SK-N-SH (cell line): Measurements from ENCODE around the gene ASZ1. TPM values are rescaled to one million over a fixed set of nuclear protein-coding genes. Genes with fewer than 3 reads are reported as not detected.
A peak's percentile ranks its signal among the peaks of the same experiment; 100 is the strongest.

ENCODE experiments used
- CTCF ChIA-PET: fragments of 300-600, 350-600 bp; formaldehyde crosslinking; extraction: SDS; loops from one replicate; lab custom pipeline; 2021; lab: Yijun Ruan, JAX
- POLR2A ChIA-PET: fragments of 350-600 bp; sonication (Branson Sonifier 250); formaldehyde crosslinking; extraction: SDS; loops from one replicate; lab custom pipeline; 2020; ENCODE audit warnings: antibody characterized with exemption, inconsistent platforms; lab: Yijun Ruan, JAX
- DNase-seq: peaks from one replicate; pipeline ENCODE4 v3.0.0; 2012
- H2AFZ ChIP-seq: fragments of 200-600 bp; sonication (generic); 2 replicates; pipeline ENCODE4 v1.8.1; 2016; ENCODE audit warnings: antibody characterized with exemption, mild to moderate bottlenecking, low read depth
- H3F3A ChIP-seq: fragments of 200-600 bp; sonication (generic); replicated peaks from 2 replicates; pipeline ENCODE3; 2016; ENCODE audit warnings: antibody characterized with exemption, mild to moderate bottlenecking; ENCODE audit not compliant: insufficient read depth
- H3K27ac ChIP-seq, 2 experiments: fragments of 200-500 bp in 1 of 2; fragments of 200-600 bp in 1 of 2; sonication (Bioruptor generic) in 1 of 2; sonication (generic), shearing (Covaris generic) in 1 of 2; 2 replicates each; pipeline versions ENCODE4 v1.5.1 to v1.6.1; 2014 to 2016; ENCODE audit warnings: low read depth in 2 of 2, inconsistent platforms in 1 of 2, low read length in 1 of 2, mild to moderate bottlenecking in 1 of 2, mixed read lengths in 1 of 2
- H3K27me3 ChIP-seq: fragments of 200-600 bp; sonication (generic), shearing (Covaris generic); 2 replicates; pipeline ENCODE4 v1.6.1; 2016; ENCODE audit warnings: mixed run types; ENCODE audit not compliant: insufficient read depth
- H3K36me3 ChIP-seq, 2 experiments: fragments of 200-500 bp in 1 of 2; fragments of 200-600 bp in 1 of 2; sonication (Bioruptor generic) in 1 of 2; sonication (generic) in 1 of 2; replicated peaks in 1 of 2; 2 replicates each; pipeline versions ENCODE3 to v1.5.1; 2014 to 2016; ENCODE audit warnings: low read length in 1 of 2, mild to moderate bottlenecking in 1 of 2; ENCODE audit not compliant: insufficient read depth in 2 of 2, control insufficient read depth in 1 of 2
- H3K4me1 ChIP-seq, 2 experiments: fragments of 200-500 bp in 1 of 2; fragments of 200-600 bp in 1 of 2; sonication (Bioruptor generic) in 1 of 2; sonication (generic), shearing (Covaris generic) in 1 of 2; 2 replicates each; pipeline versions ENCODE4 v1.5.1 to v1.6.1; 2014 to 2016; ENCODE audit warnings: low read depth in 1 of 2, low read length in 1 of 2, mixed run types in 1 of 2; ENCODE audit not compliant: insufficient read depth in 2 of 2, control insufficient read depth in 1 of 2
- H3K4me2 ChIP-seq: fragments of 200-600 bp; sonication (generic), shearing (Covaris generic); 2 replicates; pipeline ENCODE4 v1.6.1; 2017; ENCODE audit warnings: mixed run types
- H3K4me3 ChIP-seq, 2 experiments: fragments of 200-500 bp in 1 of 2; fragments of 200-600 bp in 1 of 2; sonication (Bioruptor generic) in 1 of 2; sonication (generic), shearing (Covaris generic) in 1 of 2; 2 replicates each; pipeline versions ENCODE4 v1.5.1 to v1.8.1; 2014 to 2016; ENCODE audit warnings: low read depth in 2 of 2, inconsistent platforms in 1 of 2, low read length in 1 of 2, mild to moderate bottlenecking in 1 of 2, mixed read lengths in 1 of 2, moderate library complexity in 1 of 2
- H3K79me2 ChIP-seq: fragments of 200-600 bp; sonication (generic); 2 replicates; pipeline ENCODE4 v1.8.1; 2017; ENCODE audit warnings: mild to moderate bottlenecking; ENCODE audit not compliant: insufficient read depth
- H3K9ac ChIP-seq: fragments of 200-600 bp; sonication (generic); 2 replicates; pipeline ENCODE4 v1.6.1; 2017; ENCODE audit warnings: mixed run types
- H3K9me2 ChIP-seq: fragments of 200-600 bp; sonication (generic); 2 replicates; pipeline ENCODE4 v1.6.1; 2017; ENCODE audit warnings: mixed run types
- H3K9me3 ChIP-seq: fragments of 200-600 bp; sonication (generic); 2 replicates; pipeline ENCODE4 v1.6.1; 2017; ENCODE audit warnings: mixed run types, mild to moderate bottlenecking, moderate library complexity
- H4K20me1 ChIP-seq: fragments of 200-600 bp; sonication (generic); 2 replicates; pipeline ENCODE4 v1.6.1; 2017; ENCODE audit warnings: mild to moderate bottlenecking, mixed run types; ENCODE audit not compliant: insufficient read depth
- FOXJ3 ChIP-seq: sonication (generic); formaldehyde crosslinking; IDR thresholded peaks from 2 replicates; pipeline ENCODE4 v1.5.1; 2020; ENCODE audit warnings: mild to moderate bottlenecking, missing genetic modification reagents
- FOXM1 ChIP-seq: IDR thresholded peaks from 2 replicates; pipeline ENCODE4 v1.4.0; 2012; ENCODE audit warnings: low read depth, mild to moderate bottlenecking
- GATA2 ChIP-seq: sonication (generic); formaldehyde crosslinking; IDR thresholded peaks from 2 replicates; pipeline ENCODE4 v1.5.0; 2020; ENCODE audit warnings: mild to moderate bottlenecking, missing genetic modification reagents
- JUND ChIP-seq: IDR thresholded peaks from 2 replicates; pipeline ENCODE4 v1.4.0; 2012
- MAX ChIP-seq: IDR thresholded peaks from 2 replicates; pipeline ENCODE4 v1.4.0; 2012; ENCODE audit warnings: low read depth
- POLR2AphosphoS5 ChIP-seq: IDR thresholded peaks from 2 replicates; pipeline ENCODE4 v1.6.1; 2012; ENCODE audit warnings: low read depth, low read length
- RAD21 ChIP-seq: IDR thresholded peaks from 2 replicates; pipeline ENCODE4 v1.6.1; 2012; ENCODE audit warnings: mild to moderate bottlenecking, low read length
- RCOR1 ChIP-seq: fragments of 150-350 bp; IDR thresholded peaks from 2 replicates; pipeline ENCODE4 v1.6.1; 2017; ENCODE audit warnings: antibody characterized with exemption, low read length
- REST ChIP-seq: IDR thresholded peaks from 2 replicates; pipeline ENCODE4 v1.6.1; 2012; ENCODE audit warnings: mild to moderate bottlenecking, low read depth, low read length, moderate library complexity
- RFX5 ChIP-seq: IDR thresholded peaks from 2 replicates; pipeline ENCODE4 v1.6.1; 2012; ENCODE audit warnings: mild to moderate bottlenecking, improper control_type of control experiment, low read length
- SIN3A ChIP-seq: IDR thresholded peaks from 2 replicates; pipeline ENCODE4 v1.6.1; 2012; ENCODE audit warnings: low read depth, mild to moderate bottlenecking, low read length, moderate library complexity, borderline replicate concordance
- YY1 ChIP-seq: IDR thresholded peaks from 2 replicates; pipeline ENCODE4 v1.4.0; 2012; ENCODE audit warnings: low read depth, mild to moderate bottlenecking
- WGBS: methylation state at CpG from one replicate; pipeline ENCODE4 v1.1.6; 2017; ENCODE audit warnings: low lambda C conversion rate; 5-methylcytosine and 5-hydroxymethylcytosine counted together
- polyA plus RNA-seq, 3 experiments: library from polyadenylated mRNA; depleted of rRNA; stranded (reverse); fragments of >200 nt; gene quantifications; 2 replicates each; pipeline ENCODE4 v1.2.3, GENCODE V29; 2012
- TF ChIP-seq, protein P1 (sequence below): fragments of 150-350 bp; IDR thresholded peaks from 2 replicates; pipeline ENCODE4 v1.6.1; 2016; ENCODE audit warnings: mild to moderate bottlenecking, low read depth, low read length

The ASZ1 gene
- not detected in 2 replicates for polyA plus RNA-seq (2012; rRNA removed)
- polyA plus RNA-seq (2012; cell fraction: cytosol; rRNA removed) = not detected in 2 replicates
- not detected in 2 replicates for polyA plus RNA-seq (2012; cell fraction: nucleus; rRNA removed)

- Histone ChIP-seq H3K9ac (no peak within 1 kb of the TSS), H3K4me3 (no peak within 1 kb of the TSS)
- no peak for TF ChIP-seq REST
- TF ChIP-seq SIN3A = no peak
- no peak for TF ChIP-seq YY1
- TF ChIP-seq GATA2 = no peak
- TF ChIP-seq FOXM1 = no peak
- no peak for TF ChIP-seq RCOR1
- no peak for TF ChIP-seq RFX5
- TF ChIP-seq RAD21 = no peak
- TF ChIP-seq, protein P1, sequence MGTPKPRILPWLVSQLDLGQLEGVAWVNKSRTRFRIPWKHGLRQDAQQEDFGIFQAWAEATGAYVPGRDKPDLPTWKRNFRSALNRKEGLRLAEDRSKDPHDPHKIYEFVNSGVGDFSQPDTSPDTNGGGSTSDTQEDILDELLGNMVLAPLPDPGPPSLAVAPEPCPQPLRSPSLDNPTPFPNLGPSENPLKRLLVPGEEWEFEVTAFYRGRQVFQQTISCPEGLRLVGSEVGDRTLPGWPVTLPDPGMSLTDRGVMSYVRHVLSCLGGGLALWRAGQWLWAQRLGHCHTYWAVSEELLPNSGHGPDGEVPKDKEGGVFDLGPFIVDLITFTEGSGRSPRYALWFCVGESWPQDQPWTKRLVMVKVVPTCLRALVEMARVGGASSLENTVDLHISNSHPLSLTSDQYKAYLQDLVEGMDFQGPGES = no peak
- no peak for TF ChIP-seq POLR2AphosphoS5
- TF ChIP-seq MAX = no peak
- TF ChIP-seq JUND = no peak
- TF ChIP-seq, all 33 proteins: peak for 0
- H2AFZ ChIP-seq = no peak within 1 kb of the TSS
- H3K36me3 ChIP-seq = no peaks in the 10 kb centered on the region
- ChIA-PET POLR2A (no interaction called here), CTCF (no interaction called here)
- peak; percentile 11 for DNase-seq
- peaks cover 32% of the 10 kb centered on the region; the same call in 1 of the 2 replicates for H3K27me3 ChIP-seq
- no peaks in the 10 kb centered on the region for H3F3A ChIP-seq
- H3K9me2 ChIP-seq = no peaks in the 10 kb centered on the region
- H3K4me1 ChIP-seq = no peaks in the 10 kb centered on the region
- no peaks in the 10 kb centered on the region for H3K9me3 ChIP-seq
- H4K20me1 ChIP-seq = no peaks in the 10 kb centered on the region
- 58% methylated on average over 41 of the region's 41 CpGs for WGBS
- no peaks in the 10 kb centered on the region for H3K79me2 ChIP-seq
- H3K4me2 ChIP-seq = no peak within 1 kb of the TSS
- H3K27ac ChIP-seq = no peak within 1 kb of the TSS
Measured at GRCh38 chr7:117427258-117427701, at the start of gene ASZ1. Gene ASZ1, minus strand, starts transcription at chr7:117427493. Its CDS starts 33 bp downstream, at chr7:117427460.

GRCh38 chr7:117476557-117477215 is 49.4 kb upstream of the ASZ1 start:
- DNase-seq = no peak
- Histone ChIP-seq H4K20me1 (no peaks in the 10 kb centered on the region), H3K9ac (no peak overlapping the region), H3K27me3 (peaks cover 18% of the 10 kb centered on the region), H3K36me3 (no peaks in the 10 kb centered on the region), H3F3A (no peaks in the 10 kb centered on the region), H3K4me1 (no peaks in the 10 kb centered on the region), H3K79me2 (no peaks in the 10 kb centered on the region), H2AFZ (no peak overlapping the region), H3K27ac (no peak overlapping the region), H3K9me3 (no peaks in the 10 kb centered on the region), H3K9me2 (no peaks in the 10 kb centered on the region), H3K4me3 (no peak overlapping the region)
- ChIA-PET CTCF (interaction anchor here (0.8 to 2.4 kb wide), 2 partner anchors 18 to 349 kb away, joined by 3 to 11 read pairs; no protein-coding TSS in a partner anchor), POLR2A (no interaction called here)
- WGBS = 7% methylated on average over 4 of the region's 4 CpGs
- TF ChIP-seq FOXJ3 (CRISPR knock-in tag) = no peak
- TF ChIP-seq, all 33 proteins: peak for 0
- H3K4me2 ChIP-seq = no peak overlapping the region
